Measurements from ENCODE around the gene SCARF1. TPM values are rescaled to one million over a fixed set of nuclear protein-coding genes. Genes with fewer than 3 reads are reported as not detected.

Gene SCARF1
- total RNA-seq, 1 experiment from 2014 or later, result 4.9 TPM

DNA sequence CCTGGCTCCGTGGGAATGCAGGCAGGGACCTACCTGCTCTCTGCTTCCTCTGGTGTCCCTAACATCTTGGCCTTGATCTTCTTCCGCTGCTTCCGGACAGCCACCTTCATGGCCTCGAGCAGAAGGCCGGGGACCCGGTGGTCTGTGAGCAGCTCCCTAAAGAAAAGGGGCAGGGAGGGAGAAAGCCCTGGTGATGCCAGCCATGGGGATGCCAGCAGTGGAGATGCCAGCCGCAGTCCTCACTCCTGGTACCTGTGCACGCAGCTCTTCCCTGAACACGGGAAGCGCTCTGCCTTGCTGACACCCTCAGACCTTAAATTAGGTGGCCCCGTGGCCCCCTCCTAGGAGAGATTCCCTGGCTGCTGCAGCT, 2.3 kb upstream of the SCARF1 start (continued):
- TF ChIP-seq GRHL2 (CRISPR knock-in tag; IDR thresholded peaks at IDR 0.05; ENCODE audit: insufficient replicate concordance, severe bottlenecking) (no peak), KAT7 (CRISPR knock-in tag; IDR thresholded peaks at IDR 0.05; ENCODE audit: borderline replicate concordance) (no peak), ZNF396 (CRISPR knock-in tag; IDR thresholded peaks at IDR 0.05; ENCODE audit: borderline replicate concordance) (no peak)
- TF ChIP-seq, protein P1, sequence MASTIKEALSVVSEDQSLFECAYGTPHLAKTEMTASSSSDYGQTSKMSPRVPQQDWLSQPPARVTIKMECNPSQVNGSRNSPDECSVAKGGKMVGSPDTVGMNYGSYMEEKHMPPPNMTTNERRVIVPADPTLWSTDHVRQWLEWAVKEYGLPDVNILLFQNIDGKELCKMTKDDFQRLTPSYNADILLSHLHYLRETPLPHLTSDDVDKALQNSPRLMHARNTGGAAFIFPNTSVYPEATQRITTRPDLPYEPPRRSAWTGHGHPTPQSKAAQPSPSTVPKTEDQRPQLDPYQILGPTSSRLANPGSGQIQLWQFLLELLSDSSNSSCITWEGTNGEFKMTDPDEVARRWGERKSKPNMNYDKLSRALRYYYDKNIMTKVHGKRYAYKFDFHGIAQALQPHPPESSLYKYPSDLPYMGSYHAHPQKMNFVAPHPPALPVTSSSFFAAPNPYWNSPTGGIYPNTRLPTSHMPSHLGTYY (CRISPR knock-in tag; IDR thresholded peaks at IDR 0.05), result no peak
- TF ChIP-seq, protein P2, sequence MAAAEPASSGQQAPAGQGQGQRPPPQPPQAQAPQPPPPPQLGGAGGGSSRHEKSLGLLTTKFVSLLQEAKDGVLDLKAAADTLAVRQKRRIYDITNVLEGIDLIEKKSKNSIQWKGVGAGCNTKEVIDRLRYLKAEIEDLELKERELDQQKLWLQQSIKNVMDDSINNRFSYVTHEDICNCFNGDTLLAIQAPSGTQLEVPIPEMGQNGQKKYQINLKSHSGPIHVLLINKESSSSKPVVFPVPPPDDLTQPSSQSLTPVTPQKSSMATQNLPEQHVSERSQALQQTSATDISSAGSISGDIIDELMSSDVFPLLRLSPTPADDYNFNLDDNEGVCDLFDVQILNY (CRISPR knock-in tag; IDR thresholded peaks at IDR 0.05), result no peak

DNA sequence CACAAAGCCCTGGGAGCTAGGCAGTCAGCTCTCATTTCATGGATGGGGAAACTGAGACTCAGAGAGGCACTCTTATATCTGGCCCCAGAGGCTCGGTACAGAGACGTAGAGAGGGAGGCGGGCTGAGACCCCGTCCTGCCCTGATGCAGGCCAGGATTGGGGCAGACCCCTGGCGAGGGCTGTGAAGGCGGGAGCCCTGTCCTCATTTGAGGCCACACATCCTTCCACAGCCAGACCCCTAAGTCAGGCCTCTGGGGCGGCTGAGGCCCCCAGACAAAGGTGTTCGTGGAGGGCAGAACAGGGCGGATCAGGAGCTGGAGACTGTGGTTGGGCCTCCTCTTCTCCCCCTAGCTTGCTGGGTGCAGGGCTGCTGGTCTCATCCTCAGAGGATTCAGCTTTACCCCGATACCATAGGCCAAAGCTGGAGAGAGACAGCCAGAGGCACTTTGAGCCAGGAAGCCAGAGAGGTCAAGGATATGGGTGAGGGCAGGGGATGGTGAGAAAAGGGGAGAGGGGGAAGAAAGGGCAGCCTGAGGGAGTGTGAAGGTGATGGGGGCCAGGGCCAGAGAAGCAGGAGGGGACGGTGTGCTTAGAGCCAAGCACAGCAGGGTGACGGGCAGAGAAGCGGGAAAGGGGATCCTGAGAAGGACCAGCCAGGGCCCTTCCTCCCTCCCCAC, 805 bp upstream of the SCARF1 start:
- ChIA-PET CTCF (interaction anchor here (1.0 to 7.2 kb wide), 3 partner anchors 18 to 113 kb away, joined by 3 to 133 read pairs (median 40); partner anchors contain the start of gene SLC43A2), POLR2A (interaction anchor here (0.6 to 1.0 kb wide), 3 partner anchors 13 to 71 kb away, joined by 3 read pairs; no protein-coding TSS in a partner anchor)
- TF ChIP-seq ZNF138 (CRISPR knock-in tag; conservative IDR thresholded peaks at IDR 0.05) (no peak), NFYB (CRISPR knock-in tag; conservative IDR thresholded peaks at IDR 0.05; ENCODE audit: low read depth) (no peak), FOXP1 (CRISPR knock-in tag; IDR thresholded peaks at IDR 0.05; ENCODE audit: borderline replicate concordance) (no peak), CREB1 (CRISPR knock-in tag; IDR thresholded peaks at IDR 0.05) (no peak), NFATC4 (CRISPR knock-in tag; IDR thresholded peaks at IDR 0.05) (no peak)
- TF ChIP-seq, protein P3, sequence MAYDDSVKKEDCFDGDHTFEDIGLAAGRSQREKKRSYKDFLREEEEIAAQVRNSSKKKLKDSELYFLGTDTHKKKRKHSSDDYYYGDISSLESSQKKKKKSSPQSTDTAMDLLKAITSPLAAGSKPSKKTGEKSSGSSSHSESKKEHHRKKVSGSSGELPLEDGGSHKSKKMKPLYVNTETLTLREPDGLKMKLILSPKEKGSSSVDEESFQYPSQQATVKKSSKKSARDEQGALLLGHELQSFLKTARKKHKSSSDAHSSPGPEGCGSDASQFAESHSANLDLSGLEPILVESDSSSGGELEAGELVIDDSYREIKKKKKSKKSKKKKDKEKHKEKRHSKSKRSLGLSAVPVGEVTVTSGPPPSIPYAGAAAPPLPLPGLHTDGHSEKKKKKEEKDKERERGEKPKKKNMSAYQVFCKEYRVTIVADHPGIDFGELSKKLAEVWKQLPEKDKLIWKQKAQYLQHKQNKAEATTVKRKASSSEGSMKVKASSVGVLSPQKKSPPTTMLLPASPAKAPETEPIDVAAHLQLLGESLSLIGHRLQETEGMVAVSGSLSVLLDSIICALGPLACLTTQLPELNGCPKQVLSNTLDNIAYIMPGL (CRISPR knock-in tag; IDR thresholded peaks at IDR 0.05), result 0 out of 2 replicates have a peak, but pooled peaks have one; percentile 20

DNA sequence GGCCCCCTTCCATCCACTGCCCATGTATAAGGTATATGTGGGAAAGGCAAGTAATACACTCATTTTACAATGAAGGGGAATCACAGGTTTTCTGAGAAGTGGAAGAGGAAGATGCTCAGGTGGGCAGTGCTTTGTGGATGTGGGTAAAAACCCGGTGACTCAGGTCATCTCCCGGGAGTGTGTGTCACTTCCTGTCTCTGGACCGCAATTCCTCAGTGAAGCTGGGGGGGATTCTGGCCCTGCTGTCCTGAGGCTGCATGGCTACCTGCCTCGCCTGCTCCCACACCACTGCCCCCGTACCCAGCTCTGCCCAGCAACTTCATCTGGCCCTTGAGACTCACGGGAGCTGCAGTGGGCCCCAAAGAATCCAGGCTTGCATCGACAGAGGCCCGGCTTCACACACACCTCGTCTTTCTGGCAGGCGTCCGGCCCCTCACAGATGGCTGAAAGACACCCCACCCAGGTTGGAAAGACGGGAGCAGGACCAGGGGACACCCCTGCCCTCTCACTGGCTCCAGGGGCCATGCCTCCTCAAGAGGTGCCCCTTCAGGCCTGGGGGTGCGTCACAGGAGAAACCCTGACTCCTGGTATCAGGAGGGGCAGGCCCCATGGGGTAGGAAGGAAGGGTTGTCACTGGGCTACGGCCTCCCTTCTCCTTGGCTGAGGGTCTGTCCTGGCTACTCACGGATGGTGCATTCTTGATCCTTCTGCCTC, 882 bp downstream of the SCARF1 start:
- POLR2A ChIA-PET, result interaction anchor here (0.6 kb wide), 1 partner anchor 258 kb away, joined by 3 read pairs; no protein-coding TSS in a partner anchor
- Mint-ChIP-seq H3K27ac (no peak overlapping the region), H3K4me3 (peak overlapping the region; percentile 79), H3K36me3 (no peaks in the 10 kb centered on the region; the same call in none of the 2 replicates), H3K4me1 (peaks cover 37% of the 10 kb centered on the region), H3K9me3 (no peaks in the 10 kb centered on the region), H3K27me3 (ENCODE audit: low read depth) (peaks cover 6% of the 10 kb centered on the region)
- CTCF ChIA-PET, result interaction anchor here (0.5 to 7.2 kb wide), 9 partner anchors 14 to 302 kb away, joined by 3 to 133 read pairs (median 5); partner anchors contain the start of genes INPP5K and SLC43A2
- DNase-seq (ENCODE audit: low spot score), result no peak
- ATAC-seq, result no peak
- TF ChIP-seq, protein P4, sequence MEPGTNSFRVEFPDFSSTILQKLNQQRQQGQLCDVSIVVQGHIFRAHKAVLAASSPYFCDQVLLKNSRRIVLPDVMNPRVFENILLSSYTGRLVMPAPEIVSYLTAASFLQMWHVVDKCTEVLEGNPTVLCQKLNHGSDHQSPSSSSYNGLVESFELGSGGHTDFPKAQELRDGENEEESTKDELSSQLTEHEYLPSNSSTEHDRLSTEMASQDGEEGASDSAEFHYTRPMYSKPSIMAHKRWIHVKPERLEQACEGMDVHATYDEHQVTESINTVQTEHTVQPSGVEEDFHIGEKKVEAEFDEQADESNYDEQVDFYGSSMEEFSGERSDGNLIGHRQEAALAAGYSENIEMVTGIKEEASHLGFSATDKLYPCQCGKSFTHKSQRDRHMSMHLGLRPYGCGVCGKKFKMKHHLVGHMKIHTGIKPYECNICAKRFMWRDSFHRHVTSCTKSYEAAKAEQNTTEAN (CRISPR knock-in tag; IDR thresholded peaks at IDR 0.05), result 0 out of 2 replicates have a peak, but pooled peaks have one; percentile 37
- no peak for TF ChIP-seq NR3C1 (CRISPR knock-in tag; conservative IDR thresholded peaks at IDR 0.05; ENCODE audit: low read depth)

More for the DNA sequence above, 805 bp upstream of the SCARF1 start:
- no peak for ATAC-seq
- DNase-seq (ENCODE audit: low spot score), result no peak
- Mint-ChIP-seq H3K4me1 (peaks cover 32% of the 10 kb centered on the region), H3K27ac (no peak overlapping the region), H3K9me3 (no peaks in the 10 kb centered on the region), H3K36me3 (peaks cover 8% of the 10 kb centered on the region), H3K27me3 (ENCODE audit: low read depth) (peaks cover 6% of the 10 kb centered on the region), H3K4me3 (no peak overlapping the region)
